GM23248 (cell line): ENCODE results near the gene ANKRD29. TPM values are rescaled to one million over a fixed set of nuclear protein-coding genes. Genes with fewer than 3 reads are reported as not detected.

Experiments
- DNase-seq: peaks from one replicate; pipeline ENCODE4 v3.0.0-alpha.2; 2015
- H2AFZ ChIP-seq: fragments of 200-600 bp; sonication (generic); 2 replicates; pipeline ENCODE4 v1.6.1; 2016; ENCODE audit warnings: antibody characterized with exemption
- H3F3A ChIP-seq: fragments of 200-600 bp; sonication (generic); 2 replicates; pipeline ENCODE4 v1.6.1; 2016; ENCODE audit warnings: mild to moderate bottlenecking, antibody characterized with exemption, mixed run types; ENCODE audit not compliant: insufficient read depth
- H3K27ac ChIP-seq: fragments of 200-600 bp; sonication (generic); 2 replicates; pipeline ENCODE4 v1.5.1; 2016; ENCODE audit warnings: mild to moderate bottlenecking
- H3K27me3 ChIP-seq: fragments of 200-600 bp; sonication (generic); replicated peaks from 2 replicates; pipeline ENCODE4 v1.6.1; 2016; ENCODE audit warnings: mild to moderate bottlenecking; ENCODE audit not compliant: insufficient read depth
- H3K36me3 ChIP-seq: fragments of 200-600 bp; sonication (generic); 2 replicates; pipeline ENCODE4 v1.6.1; 2016; ENCODE audit warnings: low read depth, mild to moderate bottlenecking
- H3K4me1 ChIP-seq: fragments of 200-600 bp; sonication (generic); 2 replicates; pipeline ENCODE4 v1.6.1; 2016; ENCODE audit warnings: mild to moderate bottlenecking; ENCODE audit not compliant: insufficient read depth
- H3K4me2 ChIP-seq: fragments of 200-600 bp; sonication (generic); one replicate; pipeline ENCODE4 v1.6.1; 2016; ENCODE audit warnings: mild to moderate bottlenecking; ENCODE audit not compliant: unreplicated experiment
- H3K4me3 ChIP-seq: fragments of 200-600 bp; sonication (generic); 2 replicates; pipeline ENCODE4 v1.5.1; 2016; ENCODE audit warnings: mild to moderate bottlenecking
- H3K79me2 ChIP-seq: fragments of 200-600 bp; sonication (generic); 2 replicates; pipeline ENCODE4 v1.6.1; 2016; ENCODE audit warnings: mild to moderate bottlenecking; ENCODE audit not compliant: insufficient read depth
- H3K9ac ChIP-seq: fragments of 200-600 bp; sonication (generic); 2 replicates; pipeline ENCODE4 v1.6.1; 2016; ENCODE audit warnings: mild to moderate bottlenecking
- H3K9me2 ChIP-seq: fragments of 200-600 bp; sonication (generic); 2 replicates; pipeline ENCODE4 v1.6.1; 2016; ENCODE audit warnings: mixed run types, mild to moderate bottlenecking, moderate library complexity; ENCODE audit not compliant: insufficient read depth
- H3K9me3 ChIP-seq: fragments of 200-600 bp; sonication (generic); one replicate; pipeline ENCODE4 v1.6.1; 2017; ENCODE audit warnings: low read depth
- H4K20me1 ChIP-seq: fragments of 200-600 bp; sonication (generic); 2 replicates; pipeline ENCODE4 v1.6.0; 2016; ENCODE audit not compliant: insufficient read depth
- EZH2 ChIP-seq: fragments of 200-600 bp; sonication (generic); IDR thresholded peaks from 2 replicates; pipeline ENCODE4 v1.6.1; 2018; ENCODE audit warnings: antibody characterized with exemption, mild to moderate bottlenecking; ENCODE audit not compliant: insufficient read depth, poor library complexity, severe bottlenecking
- EZH2phosphoT487 ChIP-seq: fragments of 200-600 bp; sonication (generic); IDR thresholded peaks from 2 replicates; pipeline ENCODE4 v1.6.1; 2018; ENCODE audit warnings: antibody characterized with exemption, moderate library complexity, mild to moderate bottlenecking, low read depth; ENCODE audit not compliant: insufficient read depth
- WGBS, 2 experiments: methylation state at CpG; one replicate each; pipeline ENCODE4 v1.1.6; 2015 to 2017; ENCODE audit warnings: low lambda C conversion rate in 2 of 2, low coverage in 1 of 2; ENCODE audit errors: missing lambda C conversion rate in 2 of 2; 5-methylcytosine and 5-hydroxymethylcytosine counted together
- in situ Hi-C: fragments of 300-500 bp; cut with MboI; formaldehyde crosslinking; loops from 2 replicates; pipeline ENCODE4 v1.15.0; 2020
- polyA plus RNA-seq: library from polyadenylated mRNA; unstranded; fragments of >200 nt; fragmentation: Nextera tagmentation; extraction: Ambion mirVana; gene quantifications from 2 replicates; pipeline ENCODE4 v1.2.1, GENCODE V29; 2016
- total RNA-seq: library from RNA; depleted of rRNA; stranded (reverse); fragments of >200 nt; shearing (Covaris generic); gene quantifications from 2 replicates; pipeline ENCODE4 v1.2.3, GENCODE V29; 2014

Gene ANKRD29
- total and polyA plus RNA-seq, 2 experiments from 2014 or later = 8.0 to 9.2 TPM

DNA sequence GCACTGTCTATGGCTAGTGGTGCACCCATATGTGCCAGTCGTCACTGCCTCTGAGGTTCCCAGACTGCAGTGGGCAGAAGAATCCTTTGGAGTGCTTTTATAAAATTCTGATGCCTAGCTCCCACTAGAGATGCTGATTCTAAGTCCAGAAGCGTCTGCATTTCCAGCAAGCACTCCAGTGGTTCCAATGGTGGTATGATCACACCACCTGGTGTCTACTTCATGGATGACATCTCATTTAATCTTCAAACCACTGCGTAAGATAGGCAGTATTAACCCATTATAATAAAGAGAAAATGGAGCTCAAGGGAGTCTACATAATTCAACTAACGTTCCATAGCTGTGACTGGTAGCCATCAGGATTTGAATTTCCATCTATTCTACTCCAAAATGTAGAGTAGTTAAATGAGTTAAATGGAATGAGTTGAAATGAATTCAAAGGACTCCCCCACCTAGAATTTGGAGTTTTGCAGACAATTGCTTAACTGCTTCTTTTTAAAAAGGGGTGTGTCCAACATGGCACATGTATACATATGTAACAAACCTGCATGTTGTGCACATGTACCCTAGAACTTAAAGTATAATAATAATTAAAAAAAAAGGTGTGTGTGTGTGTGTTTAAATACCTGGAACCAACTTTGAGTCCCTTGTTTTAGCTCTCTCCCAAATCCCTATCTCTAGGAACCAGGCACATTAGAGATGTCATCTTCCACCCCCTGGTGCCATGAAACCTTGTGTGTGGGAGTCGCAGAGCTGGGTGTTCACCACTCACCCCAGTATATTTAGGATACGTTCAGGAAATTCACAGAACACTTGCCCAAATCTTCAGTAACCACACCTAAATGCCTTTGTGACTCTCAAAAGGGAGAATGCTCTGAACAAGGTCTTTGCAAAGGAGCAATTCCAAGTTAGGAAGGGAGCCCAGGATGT, 40.6 kb upstream of the ANKRD29 start:
- Histone ChIP-seq H3K79me2 (no peaks in the 10 kb centered on the region), H4K20me1 (no peaks in the 10 kb centered on the region), H3K27ac (no peak overlapping the region), H3K9me3 (no peaks in the 10 kb centered on the region), H3K9ac (no peak overlapping the region), H3K4me2 (no peak overlapping the region), H3F3A (no peaks in the 10 kb centered on the region), H3K4me3 (no peak overlapping the region), H3K27me3 (no peaks in the 10 kb centered on the region), H3K4me1 (no peaks in the 10 kb centered on the region), H2AFZ (no peak overlapping the region), H3K9me2 (no peaks in the 10 kb centered on the region), H3K36me3 (no peaks in the 10 kb centered on the region)
- in situ Hi-C loops = no loop called here
- DNase-seq = peak; percentile 84
- WGBS, 2 experiments = 25 to 29% methylated on average over 6 of the region's 6 CpGs
- TF ChIP-seq EZH2phosphoT487 (no peak), EZH2 (no peak)

DNA sequence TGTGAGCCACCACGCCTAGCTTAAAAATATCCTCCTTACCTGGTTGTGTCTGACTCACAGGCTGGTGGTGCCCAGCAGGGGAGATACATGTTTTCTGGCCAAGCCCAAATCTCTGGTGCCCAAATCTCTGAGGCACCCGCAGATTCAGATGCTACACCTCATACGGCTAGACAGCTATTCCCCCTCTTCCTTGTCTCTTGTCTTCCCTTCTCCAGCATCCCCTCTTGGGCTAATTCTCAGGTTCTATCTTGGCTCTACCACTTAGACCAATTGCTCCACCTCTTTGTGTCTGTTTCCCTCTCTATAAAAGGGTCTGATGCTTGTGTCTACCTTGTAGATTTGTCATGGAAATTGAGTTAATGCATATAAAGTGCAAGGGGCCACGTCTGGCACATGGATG, 39.9 kb upstream of the ANKRD29 start:
- H3K4me2 ChIP-seq = no peak overlapping the region
- no peaks in the 10 kb centered on the region for H3K9me2 ChIP-seq
- no peaks in the 10 kb centered on the region for H3K36me3 ChIP-seq
- no peak overlapping the region for H3K9ac ChIP-seq
- no peaks in the 10 kb centered on the region for H3F3A ChIP-seq
- no peaks in the 10 kb centered on the region for H3K9me3 ChIP-seq
- H3K27ac ChIP-seq = no peak overlapping the region
- H3K79me2 ChIP-seq = no peaks in the 10 kb centered on the region
- in situ Hi-C loops = no loop called here
- no peak for DNase-seq
- no peak overlapping the region for H2AFZ ChIP-seq
- 67 to 88% methylated on average over 4 of the region's 4 CpGs for WGBS, 2 experiments
- TF ChIP-seq EZH2 (no peak), EZH2phosphoT487 (no peak)
- no peaks in the 10 kb centered on the region for H3K4me1 ChIP-seq
- no peaks in the 10 kb centered on the region for H4K20me1 ChIP-seq
- no peak overlapping the region for H3K4me3 ChIP-seq
- H3K27me3 ChIP-seq = no peaks in the 10 kb centered on the region

DNA sequence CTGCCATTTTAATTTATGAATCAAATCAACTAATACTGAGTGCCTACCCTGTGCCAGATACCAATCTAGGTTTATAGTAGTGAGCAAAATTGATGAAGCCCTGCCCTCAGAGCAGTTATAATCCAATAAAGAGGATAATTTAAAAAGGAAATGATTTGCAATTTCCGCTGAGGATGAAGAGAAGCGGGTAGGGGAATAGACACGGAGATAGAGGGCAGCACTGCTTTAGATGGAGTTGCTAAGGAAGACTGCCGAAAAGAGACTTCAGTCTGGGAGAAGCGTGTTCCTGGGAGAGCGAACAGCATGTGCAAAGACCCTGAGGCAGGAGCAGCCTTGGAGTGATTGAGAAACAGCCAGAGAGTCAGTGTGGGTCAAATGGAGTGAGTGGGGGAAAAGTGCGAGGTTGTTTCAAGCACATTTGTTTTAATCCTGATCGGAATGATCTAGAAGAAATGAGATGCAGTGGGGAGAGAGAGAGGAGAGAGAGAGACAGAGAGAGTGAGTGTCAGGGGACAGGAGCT, 38.9 kb upstream of the ANKRD29 start:
- no peaks in the 10 kb centered on the region for H3K9me2 ChIP-seq
- WGBS, 2 experiments = 85 to 90% methylated on average over 8 of the region's 8 CpGs

DNA sequence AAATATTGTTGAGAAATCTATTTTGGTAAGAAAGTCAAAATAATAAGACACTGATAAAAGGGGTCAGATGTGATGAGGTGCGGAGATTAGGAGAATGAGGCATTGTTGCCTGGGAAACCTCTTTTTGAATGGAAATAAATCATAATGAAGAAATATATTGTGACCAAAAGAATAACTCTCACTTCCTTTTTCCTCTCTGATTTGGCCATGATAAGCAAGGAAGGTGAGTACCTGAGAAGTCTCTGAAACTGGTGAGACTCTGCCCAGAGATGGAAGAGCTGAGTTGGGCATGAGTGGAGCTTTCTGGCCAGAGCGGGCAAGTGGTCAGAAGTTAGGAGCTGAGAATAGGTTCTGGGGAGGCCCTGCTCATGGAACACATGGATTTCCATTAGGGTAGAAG, 38.3 kb upstream of the ANKRD29 start:
- Histone ChIP-seq H3K9me2 (no peaks in the 10 kb centered on the region), H3K9me3 (no peaks in the 10 kb centered on the region), H2AFZ (no peak overlapping the region), H3F3A (peaks cover 1% of the 10 kb centered on the region), H3K79me2 (no peaks in the 10 kb centered on the region), H4K20me1 (no peaks in the 10 kb centered on the region), H3K27me3 (no peaks in the 10 kb centered on the region), H3K4me3 (no peak overlapping the region), H3K9ac (no peak overlapping the region), H3K4me2 (no peak overlapping the region), H3K4me1 (peaks cover 3% of the 10 kb centered on the region; the same call in 1 of the 2 replicates), H3K36me3 (no peaks in the 10 kb centered on the region), H3K27ac (no peak overlapping the region)
- in situ Hi-C loops = no loop called here
- TF ChIP-seq EZH2 = no peak
- 64 to 66% methylated on average over 2 of the region's 2 CpGs for WGBS, 2 experiments
- DNase-seq = no peak

More for the DNA sequence above, 38.9 kb upstream of the ANKRD29 start:
- Histone ChIP-seq H2AFZ (no peak overlapping the region), H4K20me1 (no peaks in the 10 kb centered on the region), H3K36me3 (no peaks in the 10 kb centered on the region), H3K9me3 (no peaks in the 10 kb centered on the region), H3K4me2 (no peak overlapping the region), H3F3A (no peaks in the 10 kb centered on the region), H3K27me3 (no peaks in the 10 kb centered on the region), H3K4me1 (no peaks in the 10 kb centered on the region), H3K27ac (no peak overlapping the region), H3K4me3 (no peak overlapping the region), H3K9ac (no peak overlapping the region), H3K79me2 (no peaks in the 10 kb centered on the region)
- DNase-seq = no peak
- TF ChIP-seq EZH2 (no peak), EZH2phosphoT487 (no peak)
- in situ Hi-C loops = no loop called here
